Activated CD8-positive, alpha-beta T cell treated with anti-CD3 and anti-CD28 coated beads for 36 hours (primary cell): Measurements from ENCODE around the gene NEU3. TPM values are rescaled to one million over a fixed set of nuclear protein-coding genes. Genes with fewer than 3 reads are reported as not detected.

ENCODE experiments used
- ATAC-seq: fragments of 200-7000 bp; cut with Tn5 transposase; one replicate; pipeline ENCODE4 v1.10.0; 2021; ENCODE audit warnings: mild to moderate bottlenecking, moderate library complexity
- CTCF ChIA-PET: fragments of 350-600 bp; sonication (Branson Sonifier 250); formaldehyde crosslinking; loops from one replicate; lab custom pipeline; 2021; ENCODE audit warnings: antibody characterized with exemption; lab: Charles Lee
- POLR2A ChIA-PET: fragments of 350-600 bp; sonication (Branson Sonifier 250); formaldehyde crosslinking; loops from one replicate; lab custom pipeline; 2021; ENCODE audit warnings: antibody characterized with exemption; lab: Charles Lee
- DNase-seq: peaks from one replicate; pipeline ENCODE4 v3.0.0-alpha.2; 2020
- H3K27ac Mint-ChIP-seq: one replicate; pipeline ENCODE4 v1.8.0; 2021; ENCODE audit warnings: mild to moderate bottlenecking, mixed read lengths
- H3K27me3 Mint-ChIP-seq: one replicate; pipeline ENCODE4 v1.8.0; 2021; ENCODE audit warnings: mixed read lengths
- H3K36me3 Mint-ChIP-seq: one replicate; pipeline ENCODE4 v1.8.0; 2021; ENCODE audit warnings: low read depth, mixed read lengths
- H3K4me1 Mint-ChIP-seq: one replicate; pipeline ENCODE4 v1.8.0; 2021; ENCODE audit warnings: low read depth, mixed read lengths
- H3K4me3 Mint-ChIP-seq: one replicate; pipeline ENCODE4 v1.8.0; 2021; ENCODE audit warnings: mild to moderate bottlenecking, moderate library complexity, mixed read lengths
- H3K9me3 Mint-ChIP-seq: one replicate; pipeline ENCODE4 v1.8.0; 2021; ENCODE audit warnings: mixed read lengths
- intact Hi-C: fragments of 100-400 bp; cut with micrococcal nuclease; formaldehyde crosslinking; loops from one replicate; pipeline ENCODE4 v1.10.0; 2022
- total RNA-seq, 2 experiments: library from RNA; stranded (reverse); gene quantifications; one replicate each; pipeline ENCODE4 v1.2.3, GENCODE V29; 2021
- TF ChIP-seq, protein P1 (sequence below): fragments of 200-600 bp; IDR thresholded peaks from one replicate; pipeline ENCODE4 v1.8.0; 2022; ENCODE audit warnings: antibody characterized with exemption, mild to moderate bottlenecking

The NEU3 gene
- total RNA-seq, 2 experiments from 2014 or later = 18.6 to 19.4 TPM

DNA sequence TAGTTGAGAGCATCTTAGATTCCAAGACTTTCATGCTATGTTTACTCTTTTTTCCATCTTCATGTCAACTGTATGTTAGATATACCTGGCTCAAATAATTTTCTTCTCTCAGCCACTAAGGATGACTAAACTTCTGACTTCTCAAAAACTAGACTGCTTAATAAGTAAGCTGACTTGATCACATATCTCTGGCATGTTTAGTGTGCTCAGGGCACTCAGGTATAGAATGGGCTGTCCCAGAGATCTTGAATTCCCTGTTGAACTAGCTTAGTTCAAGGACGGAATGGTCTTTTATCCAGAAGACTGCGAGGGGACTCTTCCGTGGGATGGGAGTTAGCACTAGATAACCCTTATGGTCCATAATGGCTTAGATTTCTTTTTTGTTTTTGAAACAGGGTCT lies 13.0 kb downstream of the NEU3 start:
- Mint-ChIP-seq H3K4me1 (peaks cover 2% of the 10 kb centered on the region), H3K4me3 (no peak overlapping the region), H3K27me3 (no peaks in the 10 kb centered on the region), H3K36me3 (peaks cover 31% of the 10 kb centered on the region), H3K9me3 (no peaks in the 10 kb centered on the region), H3K27ac (no peak overlapping the region)
- intact Hi-C loops = no loop called here
- TF ChIP-seq, protein P1, sequence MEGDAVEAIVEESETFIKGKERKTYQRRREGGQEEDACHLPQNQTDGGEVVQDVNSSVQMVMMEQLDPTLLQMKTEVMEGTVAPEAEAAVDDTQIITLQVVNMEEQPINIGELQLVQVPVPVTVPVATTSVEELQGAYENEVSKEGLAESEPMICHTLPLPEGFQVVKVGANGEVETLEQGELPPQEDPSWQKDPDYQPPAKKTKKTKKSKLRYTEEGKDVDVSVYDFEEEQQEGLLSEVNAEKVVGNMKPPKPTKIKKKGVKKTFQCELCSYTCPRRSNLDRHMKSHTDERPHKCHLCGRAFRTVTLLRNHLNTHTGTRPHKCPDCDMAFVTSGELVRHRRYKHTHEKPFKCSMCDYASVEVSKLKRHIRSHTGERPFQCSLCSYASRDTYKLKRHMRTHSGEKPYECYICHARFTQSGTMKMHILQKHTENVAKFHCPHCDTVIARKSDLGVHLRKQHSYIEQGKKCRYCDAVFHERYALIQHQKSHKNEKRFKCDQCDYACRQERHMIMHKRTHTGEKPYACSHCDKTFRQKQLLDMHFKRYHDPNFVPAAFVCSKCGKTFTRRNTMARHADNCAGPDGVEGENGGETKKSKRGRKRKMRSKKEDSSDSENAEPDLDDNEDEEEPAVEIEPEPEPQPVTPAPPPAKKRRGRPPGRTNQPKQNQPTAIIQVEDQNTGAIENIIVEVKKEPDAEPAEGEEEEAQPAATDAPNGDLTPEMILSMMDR = no peak
- ATAC-seq (no peak), DNase-seq (no peak)
- CTCF ChIA-PET = interaction anchor here (0.6 to 2.0 kb wide), 6 partner anchors 12 to 278 kb away, joined by 3 to 14 read pairs (median 3); no protein-coding TSS in a partner anchor
- POLR2A ChIA-PET = interaction anchor here (1.3 kb wide), 1 partner anchor 26 kb away, joined by 4 read pairs; no protein-coding TSS in a partner anchor

DNA sequence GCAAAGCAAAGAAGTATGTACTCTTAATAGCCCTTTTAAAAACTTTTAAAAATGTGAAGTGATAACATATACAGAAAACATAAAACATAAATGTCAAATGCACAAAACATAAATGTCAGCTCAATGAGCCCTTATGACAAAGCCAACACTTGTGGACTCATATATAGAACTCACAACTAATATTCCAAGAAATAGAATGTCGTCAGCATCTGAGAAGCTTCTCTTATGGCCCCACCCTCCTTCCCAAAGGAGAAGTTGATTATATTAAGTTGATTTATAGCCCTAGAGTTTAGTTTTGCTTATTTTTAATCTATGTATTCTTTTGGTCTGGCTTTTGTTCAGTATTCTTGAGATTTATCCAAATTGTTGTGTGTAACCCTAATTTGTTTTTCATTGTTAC lies 13.8 kb downstream of the NEU3 start:
- TF ChIP-seq, protein P1 = no peak
- H3K27me3 Mint-ChIP-seq = no peaks in the 10 kb centered on the region
- no peak overlapping the region for H3K27ac Mint-ChIP-seq
- peaks cover 34% of the 10 kb centered on the region for H3K36me3 Mint-ChIP-seq
- H3K4me1 Mint-ChIP-seq = peaks cover 2% of the 10 kb centered on the region
- no peak for DNase-seq
- no peak overlapping the region for H3K4me3 Mint-ChIP-seq
- CTCF ChIA-PET = interaction anchor here (0.6 to 2.0 kb wide), 5 partner anchors 11 to 277 kb away, joined by 3 to 14 read pairs (median 3); no protein-coding TSS in a partner anchor
- no peaks in the 10 kb centered on the region for H3K9me3 Mint-ChIP-seq
- no peak for ATAC-seq
- intact Hi-C loops = no loop called here
- POLR2A ChIA-PET = interaction anchor here (1.3 kb wide), 1 partner anchor 27 kb away, joined by 4 read pairs; no protein-coding TSS in a partner anchor

DNA sequence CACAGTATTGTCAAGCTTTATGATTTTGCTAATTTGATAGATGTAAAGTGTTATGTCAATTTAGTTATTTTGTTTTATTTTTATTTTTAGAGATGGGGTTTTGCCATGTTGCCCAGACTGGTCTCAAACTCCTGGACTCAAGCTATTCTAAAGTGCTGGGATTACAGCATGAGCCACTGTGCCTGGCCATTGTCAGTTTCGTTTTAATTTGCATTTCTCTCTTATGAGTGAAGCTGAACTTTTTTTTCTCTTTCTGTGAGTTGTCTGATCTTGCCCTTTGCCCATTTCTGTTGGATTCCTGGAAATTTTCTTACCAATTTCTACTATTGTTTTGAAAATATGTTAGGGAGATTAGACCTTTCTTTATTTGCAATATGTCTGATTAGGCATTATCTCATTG lies 15.5 kb downstream of the NEU3 start:
- H3K36me3 Mint-ChIP-seq = peaks cover 39% of the 10 kb centered on the region
- no peak for ATAC-seq
- H3K27ac Mint-ChIP-seq = no peak overlapping the region
- no peaks in the 10 kb centered on the region for H3K9me3 Mint-ChIP-seq
- ChIA-PET CTCF (interaction anchor here (1.1 kb wide), 1 partner anchor 18 kb away, joined by 5 read pairs; no protein-coding TSS in a partner anchor), POLR2A (interaction anchor here (0.7 kb wide), 1 partner anchor 149 kb away, joined by 3 read pairs; no protein-coding TSS in a partner anchor)
- peaks cover 2% of the 10 kb centered on the region for H3K4me1 Mint-ChIP-seq
- intact Hi-C loops = no loop called here
- no peak for DNase-seq
- no peaks in the 10 kb centered on the region for H3K27me3 Mint-ChIP-seq
- TF ChIP-seq, protein P1 = no peak
- H3K4me3 Mint-ChIP-seq = no peak overlapping the region

DNA sequence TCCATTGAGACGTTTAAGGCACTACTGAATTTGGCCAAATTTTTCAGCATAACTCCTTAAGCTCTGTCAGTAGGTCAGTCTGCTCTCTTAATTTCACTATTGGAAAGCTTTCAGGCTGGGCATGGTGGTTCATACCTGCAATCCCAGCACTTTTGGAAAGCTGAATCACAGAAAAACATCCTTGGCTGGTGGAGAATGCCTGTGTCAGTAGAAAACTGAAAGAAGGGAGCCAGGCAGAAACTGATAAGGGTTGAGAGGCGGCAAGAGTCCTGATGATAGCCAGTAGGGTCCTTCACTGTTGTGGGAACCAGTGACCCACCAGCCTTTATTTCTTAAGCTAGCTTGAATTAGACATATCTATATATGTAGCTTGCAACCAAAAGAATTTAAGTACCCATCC lies 22.6 kb downstream of the NEU3 start:
- DNase-seq (no peak), ATAC-seq (no peak)
- TF ChIP-seq, protein P1 = no peak
- H3K4me3 Mint-ChIP-seq = no peak overlapping the region
- H3K9me3 Mint-ChIP-seq = no peaks in the 10 kb centered on the region
- ChIA-PET POLR2A (interaction anchor here (0.7 to 1.2 kb wide), 2 partner anchors 12 to 60 kb away, joined by 3 to 4 read pairs; no protein-coding TSS in a partner anchor), CTCF (interaction anchor here (1.3 to 3.6 kb wide), 3 partner anchors 11 to 237 kb away, joined by 6 to 28 read pairs (median 6); no protein-coding TSS in a partner anchor)
- no peaks in the 10 kb centered on the region for H3K27me3 Mint-ChIP-seq
- peaks cover 33% of the 10 kb centered on the region for H3K36me3 Mint-ChIP-seq
- intact Hi-C loops = no loop called here
- no peaks in the 10 kb centered on the region for H3K4me1 Mint-ChIP-seq
- H3K27ac Mint-ChIP-seq = no peak overlapping the region

DNA sequence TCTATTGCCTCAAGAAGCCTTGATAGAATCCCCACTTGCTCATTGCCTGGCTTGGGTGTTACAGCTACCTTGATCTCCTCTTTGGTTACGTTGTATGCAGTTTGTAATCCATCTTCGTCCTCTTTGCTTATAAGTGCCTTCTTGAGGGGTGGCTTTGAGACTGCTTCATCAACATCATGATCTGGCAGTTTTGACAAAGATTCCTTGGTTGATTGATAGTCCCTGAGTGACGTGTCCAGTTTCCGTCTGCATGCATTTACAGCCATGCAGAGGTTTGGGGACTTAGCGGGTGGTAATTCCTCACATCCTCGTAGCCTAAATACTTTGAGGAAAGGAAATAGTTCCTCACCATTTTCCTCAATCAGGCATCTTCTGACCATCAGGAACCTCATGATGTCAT lies 23.1 kb downstream of the NEU3 start:
- Mint-ChIP-seq H3K27ac (no peak overlapping the region), H3K4me1 (no peaks in the 10 kb centered on the region), H3K4me3 (no peak overlapping the region), H3K27me3 (no peaks in the 10 kb centered on the region), H3K36me3 (peaks cover 32% of the 10 kb centered on the region), H3K9me3 (no peaks in the 10 kb centered on the region)
- intact Hi-C loops = no loop called here
- ATAC-seq (no peak), DNase-seq (no peak)
- TF ChIP-seq, protein P1 = no peak
- ChIA-PET POLR2A (interaction anchor here (0.6 to 0.7 kb wide), 2 partner anchors 60 to 92 kb away, joined by 3 read pairs; no protein-coding TSS in a partner anchor), CTCF (interaction anchor here (1.3 to 3.6 kb wide), 3 partner anchors 10 to 237 kb away, joined by 6 to 28 read pairs (median 6); no protein-coding TSS in a partner anchor)
